GM19438 (cell line): ENCODE measurements around the gene EPSTI1.
A peak's percentile ranks its signal among the peaks of the same experiment; 100 is the strongest.

ENCODE experiments used
- ATAC-seq: cut with Tn5 transposase; IDR thresholded peaks from one replicate; pipeline ENCODE4 v1.9.1; 2021; ENCODE audit warnings: low read depth; ENCODE audit not compliant: unreplicated experiment

The EPSTI1 gene

GRCh38 chr13:42905579-42905978, 86.5 kb downstream of the EPSTI1 start:
- no peak for ATAC-seq

GRCh38 chr13:42899266-42899665, 92.8 kb downstream of the EPSTI1 start:
- no peak for ATAC-seq

- ATAC-seq = no peak
Observed at GRCh38 chr13:42895776-42896175, 96.3 kb downstream of the EPSTI1 start.

- ATAC-seq = no peak
Observed at GRCh38 chr13:42894765-42895243, 97.2 kb downstream of the EPSTI1 start.

- no peak for ATAC-seq
Observed at GRCh38 chr13:42893214-42893671, 98.8 kb downstream of the EPSTI1 start.

- no peak for ATAC-seq
Observed at GRCh38 chr13:42892760-42893159, 99.3 kb downstream of the EPSTI1 start.

- ATAC-seq = no peak
Observed at GRCh38 chr13:42891591-42891990, 100.5 kb downstream of the EPSTI1 start.

GRCh38 chr13:42885325-42885724, 106.7 kb downstream of the EPSTI1 start:
- no peak for ATAC-seq

- ATAC-seq = no peak
Observed at GRCh38 chr13:42883771-42884467, 108.1 kb downstream of the EPSTI1 start.

- no peak for ATAC-seq
Observed at GRCh38 chr13:42883142-42883541, 108.9 kb downstream of the EPSTI1 start.

- no peak for ATAC-seq
Observed at GRCh38 chr13:42880056-42880605, 111.9 kb downstream of the EPSTI1 start.

- ATAC-seq = no peak
Observed at GRCh38 chr13:42878721-42879120, 113.3 kb downstream of the EPSTI1 start.

- no peak for ATAC-seq
Observed at GRCh38 chr13:42876887-42877545, 115.0 kb downstream of the EPSTI1 start.

GRCh38 chr13:42876270-42876714, 115.7 kb downstream of the EPSTI1 start:
- ATAC-seq = peak; percentile 97

GRCh38 chr13:42875475-42876269, 116.4 kb downstream of the EPSTI1 start:
- ATAC-seq = no peak

- no peak for ATAC-seq
Observed at GRCh38 chr13:42874221-42874620, 117.8 kb downstream of the EPSTI1 start.

GRCh38 chr13:42873081-42873480, 119.0 kb downstream of the EPSTI1 start:
- ATAC-seq = no peak

- ATAC-seq = no peak
Observed at GRCh38 chr13:42867232-42867631, 124.8 kb downstream of the EPSTI1 start.

- no peak for ATAC-seq
Observed at GRCh38 chr13:42865768-42866102, 126.3 kb downstream of the EPSTI1 start.

GRCh38 chr13:42864952-42865767, 126.9 kb downstream of the EPSTI1 start:
- no peak for ATAC-seq
